DND-41 (cell line): ENCODE measurements around the gene RRM1.
"Not testable (repeated sequence)": the region's sequence is repeated elsewhere in the genome, so short reads cannot be mapped to it uniquely, and the experiment has no call there.

Source experiments
- ATAC-seq: fragments of 200-7000 bp; cut with Tn5 transposase; 3 replicates; pipeline ENCODE4 v1.9.1; 2021; ENCODE audit warnings: low read depth; ENCODE audit not compliant: insufficient read depth
- DNase-seq: peaks from one replicate; pipeline ENCODE4 v3.0.0-alpha.2; 2020
- H2AFZ ChIP-seq: 2 replicates; pipeline ENCODE4 v1.6.0; 2012; ENCODE audit warnings: low read depth, low read length
- H3K27ac ChIP-seq: 2 replicates; pipeline ENCODE4 v1.5.1; 2012; ENCODE audit warnings: low read length, inconsistent platforms
- H3K27me3 ChIP-seq: fragments of 200-600 bp; sonication (generic); 2 replicates; pipeline ENCODE4 v1.6.0; 2012; ENCODE audit warnings: low read length, mild to moderate bottlenecking, inconsistent platforms; ENCODE audit not compliant: insufficient read depth, poor library complexity
- H3K36me3 ChIP-seq: 2 replicates; pipeline ENCODE4 v1.5.1; 2012; ENCODE audit warnings: low read length, inconsistent platforms; ENCODE audit not compliant: insufficient read depth
- H3K4me1 ChIP-seq: 2 replicates; pipeline ENCODE4 v1.5.1; 2012; ENCODE audit warnings: mild to moderate bottlenecking, low read length; ENCODE audit not compliant: insufficient read depth
- H3K4me2 ChIP-seq: 2 replicates; pipeline ENCODE4 v1.6.0; 2012; ENCODE audit warnings: mild to moderate bottlenecking, moderate library complexity, low read length, inconsistent platforms; ENCODE audit not compliant: insufficient read depth
- H3K4me3 ChIP-seq, 2 experiments: fragments of 200-600 bp in 1 of 2; shearing (Covaris generic) in 1 of 2; 2 replicates each; pipeline ENCODE4 v1.5.1; 2012 to 2016; ENCODE audit warnings: inconsistent platforms in 2 of 2, low read length in 2 of 2, mild to moderate bottlenecking in 2 of 2, low read depth in 1 of 2, moderate library complexity in 1 of 2
- H3K79me2 ChIP-seq: 2 replicates; pipeline ENCODE4 v1.6.0; 2012; ENCODE audit warnings: low read length, inconsistent platforms; ENCODE audit not compliant: insufficient read depth
- H3K9ac ChIP-seq: 2 replicates; pipeline ENCODE4 v1.6.0; 2012; ENCODE audit warnings: low read depth, mild to moderate bottlenecking, inconsistent platforms, low read length, moderate library complexity
- H3K9me3 ChIP-seq: 2 replicates; pipeline ENCODE4 v1.5.1; 2012; ENCODE audit warnings: low read length, moderate library complexity, mild to moderate bottlenecking, inconsistent platforms; ENCODE audit not compliant: insufficient read depth, severe bottlenecking
- H4K20me1 ChIP-seq: 2 replicates; pipeline ENCODE4 v1.6.0; 2012; ENCODE audit warnings: low read length; ENCODE audit not compliant: insufficient read depth
- CTCF ChIP-seq: IDR thresholded peaks from 2 replicates; pipeline ENCODE4 v1.5.1; 2012; ENCODE audit warnings: borderline replicate concordance, low read length, moderate library complexity, mild to moderate bottlenecking; ENCODE audit not compliant: poor library complexity, severe bottlenecking; ENCODE audit errors: extremely low read depth
- EZH2 ChIP-seq: IDR thresholded peaks from 3 replicates; pipeline ENCODE4 v1.6.1; 2012; ENCODE audit warnings: borderline replicate concordance, low read depth, mild to moderate bottlenecking, moderate library complexity, low read length, inconsistent platforms; ENCODE audit not compliant: severe bottlenecking

Gene RRM1

GRCh38 chr11:4154503-4154902, 59.9 kb downstream of the RRM1 start:
- Histone ChIP-seq H3K4me3 (no peak overlapping the region), H2AFZ (no peak overlapping the region), H3K36me3 (no peaks in the 10 kb centered on the region), H3K27me3 (peaks cover 6% of the 10 kb centered on the region), H3K4me1 (no peaks in the 10 kb centered on the region), H3K9me3 (no peaks in the 10 kb centered on the region), H4K20me1 (no peaks in the 10 kb centered on the region), H3K27ac (no peak overlapping the region), H3K79me2 (no peaks in the 10 kb centered on the region), H3K9ac (no peak overlapping the region), H3K4me2 (no peak overlapping the region)
- DNase-seq, result no peak
- no peak for ATAC-seq
- TF ChIP-seq CTCF (no peak), EZH2 (no peak)

- Histone ChIP-seq H4K20me1 (no peaks in the 10 kb centered on the region), H3K4me1 (no peaks in the 10 kb centered on the region), H3K4me2 (no peak overlapping the region), H2AFZ (no peak overlapping the region), H3K9ac (no peak overlapping the region), H3K9me3 (no peaks in the 10 kb centered on the region), H3K27me3 (peaks cover 6% of the 10 kb centered on the region), H3K79me2 (no peaks in the 10 kb centered on the region), H3K36me3 (no peaks in the 10 kb centered on the region), H3K27ac (no peak overlapping the region), H3K4me3 (no peak overlapping the region)
- TF ChIP-seq CTCF (no peak), EZH2 (no peak)
- ATAC-seq, result no peak
- DNase-seq, result no peak
Observed at GRCh38 chr11:4156571-4156970, 62.0 kb downstream of the RRM1 start.

- not testable (repeated sequence) for H3K9ac ChIP-seq, H3K4me2 ChIP-seq, DNase-seq, H3K4me3 ChIP-seq, H3K27ac ChIP-seq, H3K4me1 ChIP-seq, ATAC-seq, H3K9me3 ChIP-seq, H3K36me3 ChIP-seq, H2AFZ ChIP-seq, H3K27me3 ChIP-seq, H3K79me2 ChIP-seq, H4K20me1 ChIP-seq
Observed at GRCh38 chr11:4158818-4159217, 64.2 kb downstream of the RRM1 start.

GRCh38 chr11:4161305-4161704, 66.7 kb downstream of the RRM1 start:
- H2AFZ ChIP-seq, result no peak overlapping the region

More at GRCh38 chr11:4161305-4161704, 66.7 kb downstream of the RRM1 start:
- Histone ChIP-seq H3K27me3 (no peaks in the 10 kb centered on the region), H3K4me2 (no peak overlapping the region), H3K79me2 (no peaks in the 10 kb centered on the region), H3K4me3 (no peak overlapping the region), H3K27ac (no peak overlapping the region), H3K9me3 (no peaks in the 10 kb centered on the region), H3K4me1 (no peaks in the 10 kb centered on the region), H3K9ac (no peak overlapping the region), H3K36me3 (no peaks in the 10 kb centered on the region), H4K20me1 (no peaks in the 10 kb centered on the region)
- no peak for ATAC-seq
- no peak for DNase-seq
- TF ChIP-seq EZH2, result no peak
- no peak for TF ChIP-seq CTCF
